ENCODE measurements around the gene FOXO3. TPM values are rescaled to one million over a fixed set of nuclear protein-coding genes. Genes with fewer than 3 reads are reported as not detected.
A peak's percentile ranks its signal among the peaks of the same experiment; 100 is the strongest.

FOXO3 gene
- total RNA-seq, 1 experiment from 2014 or later = 43.8 TPM

DNA sequence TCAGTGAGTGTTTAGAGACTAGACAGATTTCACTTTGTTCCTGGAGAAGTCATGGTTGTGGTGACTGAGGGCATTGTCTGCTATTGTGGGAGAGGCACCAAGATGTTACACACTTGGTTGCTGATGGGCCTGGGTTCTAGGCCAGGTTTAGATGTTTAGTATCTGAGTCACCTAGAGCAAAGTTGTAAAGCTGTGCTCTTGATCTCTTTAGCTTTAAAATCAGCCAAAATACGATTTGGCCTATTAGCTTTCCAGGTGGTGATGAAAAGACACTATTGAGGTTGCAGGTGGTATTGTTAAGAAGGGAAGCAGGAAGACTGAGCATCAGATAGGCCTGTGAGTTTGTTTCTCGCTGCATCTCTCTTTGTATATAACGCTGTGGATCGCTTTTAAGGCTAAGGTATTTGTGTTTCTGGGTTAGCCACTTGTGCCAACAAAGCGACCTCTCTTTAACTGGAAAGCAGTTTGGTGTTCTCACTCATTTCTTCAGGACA, 48.6 kb downstream of the FOXO3 start:
- POLR2A ChIA-PET = no interaction called here
- CTCF ChIA-PET = no interaction called here
- TF ChIP-seq SIN3A (IDR thresholded peaks at IDR 0.05; ENCODE audit: borderline replicate concordance, insufficient read depth, low read depth, low read length) (no peak), TCF7L2 (IDR thresholded peaks at IDR 0.05; ENCODE audit: low read depth, low read length) (no peak), POLR2AphosphoS5 (IDR thresholded peaks at IDR 0.05; ENCODE audit: low read depth, low read length) (no peak)
- TF ChIP-seq, protein P1, sequence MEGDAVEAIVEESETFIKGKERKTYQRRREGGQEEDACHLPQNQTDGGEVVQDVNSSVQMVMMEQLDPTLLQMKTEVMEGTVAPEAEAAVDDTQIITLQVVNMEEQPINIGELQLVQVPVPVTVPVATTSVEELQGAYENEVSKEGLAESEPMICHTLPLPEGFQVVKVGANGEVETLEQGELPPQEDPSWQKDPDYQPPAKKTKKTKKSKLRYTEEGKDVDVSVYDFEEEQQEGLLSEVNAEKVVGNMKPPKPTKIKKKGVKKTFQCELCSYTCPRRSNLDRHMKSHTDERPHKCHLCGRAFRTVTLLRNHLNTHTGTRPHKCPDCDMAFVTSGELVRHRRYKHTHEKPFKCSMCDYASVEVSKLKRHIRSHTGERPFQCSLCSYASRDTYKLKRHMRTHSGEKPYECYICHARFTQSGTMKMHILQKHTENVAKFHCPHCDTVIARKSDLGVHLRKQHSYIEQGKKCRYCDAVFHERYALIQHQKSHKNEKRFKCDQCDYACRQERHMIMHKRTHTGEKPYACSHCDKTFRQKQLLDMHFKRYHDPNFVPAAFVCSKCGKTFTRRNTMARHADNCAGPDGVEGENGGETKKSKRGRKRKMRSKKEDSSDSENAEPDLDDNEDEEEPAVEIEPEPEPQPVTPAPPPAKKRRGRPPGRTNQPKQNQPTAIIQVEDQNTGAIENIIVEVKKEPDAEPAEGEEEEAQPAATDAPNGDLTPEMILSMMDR (IDR thresholded peaks at IDR 0.05) = no peak
- TF ChIP-seq, protein P2, sequence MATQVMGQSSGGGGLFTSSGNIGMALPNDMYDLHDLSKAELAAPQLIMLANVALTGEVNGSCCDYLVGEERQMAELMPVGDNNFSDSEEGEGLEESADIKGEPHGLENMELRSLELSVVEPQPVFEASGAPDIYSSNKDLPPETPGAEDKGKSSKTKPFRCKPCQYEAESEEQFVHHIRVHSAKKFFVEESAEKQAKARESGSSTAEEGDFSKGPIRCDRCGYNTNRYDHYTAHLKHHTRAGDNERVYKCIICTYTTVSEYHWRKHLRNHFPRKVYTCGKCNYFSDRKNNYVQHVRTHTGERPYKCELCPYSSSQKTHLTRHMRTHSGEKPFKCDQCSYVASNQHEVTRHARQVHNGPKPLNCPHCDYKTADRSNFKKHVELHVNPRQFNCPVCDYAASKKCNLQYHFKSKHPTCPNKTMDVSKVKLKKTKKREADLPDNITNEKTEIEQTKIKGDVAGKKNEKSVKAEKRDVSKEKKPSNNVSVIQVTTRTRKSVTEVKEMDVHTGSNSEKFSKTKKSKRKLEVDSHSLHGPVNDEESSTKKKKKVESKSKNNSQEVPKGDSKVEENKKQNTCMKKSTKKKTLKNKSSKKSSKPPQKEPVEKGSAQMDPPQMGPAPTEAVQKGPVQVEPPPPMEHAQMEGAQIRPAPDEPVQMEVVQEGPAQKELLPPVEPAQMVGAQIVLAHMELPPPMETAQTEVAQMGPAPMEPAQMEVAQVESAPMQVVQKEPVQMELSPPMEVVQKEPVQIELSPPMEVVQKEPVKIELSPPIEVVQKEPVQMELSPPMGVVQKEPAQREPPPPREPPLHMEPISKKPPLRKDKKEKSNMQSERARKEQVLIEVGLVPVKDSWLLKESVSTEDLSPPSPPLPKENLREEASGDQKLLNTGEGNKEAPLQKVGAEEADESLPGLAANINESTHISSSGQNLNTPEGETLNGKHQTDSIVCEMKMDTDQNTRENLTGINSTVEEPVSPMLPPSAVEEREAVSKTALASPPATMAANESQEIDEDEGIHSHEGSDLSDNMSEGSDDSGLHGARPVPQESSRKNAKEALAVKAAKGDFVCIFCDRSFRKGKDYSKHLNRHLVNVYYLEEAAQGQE (IDR thresholded peaks at IDR 0.05; ENCODE audit: insufficient read depth in 1 of 2, low read depth in 2 of 2, low read length in 1 of 2) = no peak
- H3K27me3 ChIP-seq (ENCODE audit: control insufficient read depth, insufficient read depth, low read length) = no peaks in the 10 kb centered on the region
- H3K4me3 ChIP-seq (ENCODE audit: low read depth in 2 of 2, low read length in 2 of 2) = no peak overlapping the region
- in situ Hi-C loops (cut with HindIII; ENCODE audit: low pct_unique_long_range_greater_than_20kb, low sequenced_read_pairs) = no loop called here
- H3K9me3 ChIP-seq (ENCODE audit: control insufficient read depth, insufficient read depth, low read depth, low read length) = no peaks in the 10 kb centered on the region; the same call in 1 of the 2 replicates
- no peak overlapping the region for H3K27ac ChIP-seq (ENCODE audit: low read length)
- H3K36me3 ChIP-seq (ENCODE audit: control insufficient read depth, insufficient read depth, low read length) = no peaks in the 10 kb centered on the region
- no peak for DNase-seq (ENCODE audit: low read depth, low spot score)
- ATAC-seq = peak; percentile 42; the same call in 1 of the 2 replicates
- intact Hi-C loops (cut with micrococcal nuclease; ENCODE audit: unreplicated experiment) = no loop called here
- BruUV-seq (replicated peaks) = no TSS peak
- H3K4me1 ChIP-seq (ENCODE audit: control insufficient read depth, insufficient read depth, low read length) = peaks cover 18% of the 10 kb centered on the region

GRCh38 chr6:108610270-108610839, 49.6 kb downstream of the FOXO3 start:
- Histone ChIP-seq H3K9me3 (ENCODE audit: control insufficient read depth, insufficient read depth, low read depth, low read length) (no peaks in the 10 kb centered on the region; the same call in 1 of the 2 replicates), H3K36me3 (ENCODE audit: control insufficient read depth, insufficient read depth, low read length) (no peaks in the 10 kb centered on the region), H3K4me1 (ENCODE audit: control insufficient read depth, insufficient read depth, low read length) (peaks cover 18% of the 10 kb centered on the region), H3K4me3 (ENCODE audit: low read depth in 2 of 2, low read length in 2 of 2) (no peak overlapping the region), H3K27ac (ENCODE audit: low read length) (no peak overlapping the region), H3K27me3 (ENCODE audit: control insufficient read depth, insufficient read depth, low read length) (no peaks in the 10 kb centered on the region)
- in situ Hi-C loops (cut with HindIII; ENCODE audit: low pct_unique_long_range_greater_than_20kb, low sequenced_read_pairs) (no loop called here), intact Hi-C loops (cut with micrococcal nuclease; ENCODE audit: unreplicated experiment) (no loop called here)
- ATAC-seq = no peak
- TF ChIP-seq SIN3A (IDR thresholded peaks at IDR 0.05; ENCODE audit: borderline replicate concordance, insufficient read depth, low read depth, low read length) (no peak), TCF7L2 (IDR thresholded peaks at IDR 0.05; ENCODE audit: low read depth, low read length) (no peak), POLR2AphosphoS5 (IDR thresholded peaks at IDR 0.05; ENCODE audit: low read depth, low read length) (no peak)
- TF ChIP-seq, protein P2 (IDR thresholded peaks at IDR 0.05; ENCODE audit: insufficient read depth in 1 of 2, low read depth in 2 of 2, low read length in 1 of 2) = no peak
- TF ChIP-seq, protein P1 (IDR thresholded peaks at IDR 0.05) = no peak
- ChIA-PET POLR2A (no interaction called here), CTCF (no interaction called here)
- BruUV-seq (replicated peaks) = no TSS peak
- no peak for DNase-seq (ENCODE audit: low read depth, low spot score)
